Measurements from ENCODE around the gene PODXL. TPM values are rescaled to one million over a fixed set of nuclear protein-coding genes. Genes with fewer than 3 reads are reported as not detected.

PODXL gene
- total and polyA plus RNA-seq, 2 of the 8 experiments (the other 6 are each of a cell fraction or from before 2014, with no cell fraction given): 638 to 925 TPM

- 95% methylated on average over 8 of the region's 8 CpGs; no CpG with 5 or more reads in 1 of the 2 experiments for WGBS, 2 experiments (ENCODE audit: extremely low coverage in 1 of 2, insufficient coverage in 1 of 2, insufficient read length in 1 of 2, insufficient replicate concordance in 2 of 2, low coverage in 1 of 2, low lambda C conversion rate in 2 of 2, missing lambda C conversion rate in 1 of 2)
- Histone ChIP-seq H3K56ac (replicated peaks; ENCODE audit: insufficient read length, low read depth, low read length) (no peak overlapping the region), H3K18ac (ENCODE audit: extremely low read depth, low read length) (no peak overlapping the region), H3K4me2 (ENCODE audit: insufficient read depth in 1 of 2, low read depth in 2 of 2, low read length in 2 of 2) (no peak overlapping the region), H3K79me2 (ENCODE audit: control insufficient read depth in 1 of 2, insufficient read depth in 2 of 2, low read length in 2 of 2) (peaks cover 11 to 79% of the 10 kb centered on the region in 2 experiments; a peak in 3 of 4 replicates), H2BK12ac (ENCODE audit: low read depth, low read length) (no peak overlapping the region), H3K23ac (ENCODE audit: insufficient read length) (no peak overlapping the region), H2BK120ac (replicated peaks; ENCODE audit: low read depth, low read length) (no peak overlapping the region), H3K4me1 (replicated peaks in 1 of 4; ENCODE audit: control insufficient read depth in 3 of 4, insufficient read depth in 4 of 4, low read length in 3 of 4) (peaks cover 0 to 12% (median 6%) of the 10 kb centered on the region in 4 experiments; a peak in 5 of 7 replicates), H2BK20ac (ENCODE audit: low read length) (no peak overlapping the region), H3K9ac (replicated peaks in 1 of 4; ENCODE audit: extremely low read depth in 1 of 4, low read depth in 3 of 4, low read length in 3 of 4) (no peak overlapping the region), H3K9me3 (ENCODE audit: insufficient read depth in 2 of 2, low read depth in 1 of 2, low read length in 1 of 2) (no peaks in the 10 kb centered on the region), H2AFZ (ENCODE audit: low read length) (no peak overlapping the region), H4K5ac (ENCODE audit: insufficient read length, low read depth, low read length) (no peak overlapping the region), H2BK5ac (ENCODE audit: low read depth, low read length) (no peak overlapping the region; the same call in 1 of the 2 replicates), H2AK5ac (ENCODE audit: low read depth, low read length) (no peak overlapping the region), H3K27ac (ENCODE audit: low read depth, low read length) (no peak overlapping the region), H4K8ac (ENCODE audit: extremely low read depth, insufficient read depth, low read length) (no peak overlapping the region; the same call in 1 of the 2 replicates), H2BK15ac (ENCODE audit: low read length) (no peak overlapping the region), H3K4me3 (ENCODE audit: extremely low read depth in 1 of 4, insufficient read depth in 2 of 4, low read depth in 3 of 4, low read length in 4 of 4) (no peak overlapping the region), H3K4ac (replicated peaks; ENCODE audit: insufficient read length, low read depth, low read length) (no peak overlapping the region), H3K36me3 (ENCODE audit: control insufficient read depth in 2 of 4, insufficient read depth in 4 of 4, low read length in 3 of 4) (peaks cover 59 to 75% (median 65%) of the 10 kb centered on the region in 4 experiments), H3K14ac (ENCODE audit: insufficient read length) (no peak overlapping the region), H3K23me2 (ENCODE audit: low read depth, low read length) (no peaks in the 10 kb centered on the region), H4K91ac (replicated peaks; ENCODE audit: insufficient read length, low read length) (no peak overlapping the region), H3K79me1 (ENCODE audit: low read depth, low read length) (peaks cover 8% of the 10 kb centered on the region), H3K27me3 (replicated peaks in 1 of 4; ENCODE audit: control insufficient read depth in 3 of 4, extremely low read depth in 1 of 4, insufficient read depth in 3 of 4, low read length in 3 of 4) (no peaks in the 10 kb centered on the region), H4K20me1 (replicated peaks in 1 of 2; ENCODE audit: control insufficient read depth in 1 of 2, insufficient read depth in 2 of 2, low read length in 2 of 2) (peaks cover 45 to 54% of the 10 kb centered on the region in 2 experiments)
- POLR2A ChIA-PET (ENCODE audit: partially characterized antibody): no interaction called here
- FAIRE-seq (no peak), DNase-seq (ENCODE audit: low read depth in 1 of 2, low spot score in 2 of 2) (no peak)
- CTCF ChIA-PET (ENCODE audit: partially characterized antibody): interaction anchor here (0.8 to 7.6 kb wide), 8 partner anchors 11 to 145 kb away, joined by 3 to 73 read pairs (median 4); no protein-coding TSS in a partner anchor
- TF ChIP-seq POLR2A (IDR thresholded peaks at IDR 0.05; ENCODE audit: control extremely low read depth in 1 of 2, low read depth in 2 of 2, low read length in 2 of 2) (peak in 1 of 2 experiments; percentile 16; a peak in 1 of 3 replicates), NANOG (IDR thresholded peaks at IDR 0.05; ENCODE audit: insufficient read depth, low read depth, low read length, poor library complexity, severe bottlenecking) (no peak)
Observed at GRCh38 chr7:131509781-131510180, 46.6 kb downstream of the PODXL start.

All from H1 (cell line).